GM18861 (cell line): ENCODE measurements around the gene TKTL1.

Experiments used
- ATAC-seq: cut with Tn5 transposase; IDR thresholded peaks from one replicate; pipeline ENCODE4 v1.9.1; 2021; ENCODE audit not compliant: unreplicated experiment

TKTL1 gene

DNA sequence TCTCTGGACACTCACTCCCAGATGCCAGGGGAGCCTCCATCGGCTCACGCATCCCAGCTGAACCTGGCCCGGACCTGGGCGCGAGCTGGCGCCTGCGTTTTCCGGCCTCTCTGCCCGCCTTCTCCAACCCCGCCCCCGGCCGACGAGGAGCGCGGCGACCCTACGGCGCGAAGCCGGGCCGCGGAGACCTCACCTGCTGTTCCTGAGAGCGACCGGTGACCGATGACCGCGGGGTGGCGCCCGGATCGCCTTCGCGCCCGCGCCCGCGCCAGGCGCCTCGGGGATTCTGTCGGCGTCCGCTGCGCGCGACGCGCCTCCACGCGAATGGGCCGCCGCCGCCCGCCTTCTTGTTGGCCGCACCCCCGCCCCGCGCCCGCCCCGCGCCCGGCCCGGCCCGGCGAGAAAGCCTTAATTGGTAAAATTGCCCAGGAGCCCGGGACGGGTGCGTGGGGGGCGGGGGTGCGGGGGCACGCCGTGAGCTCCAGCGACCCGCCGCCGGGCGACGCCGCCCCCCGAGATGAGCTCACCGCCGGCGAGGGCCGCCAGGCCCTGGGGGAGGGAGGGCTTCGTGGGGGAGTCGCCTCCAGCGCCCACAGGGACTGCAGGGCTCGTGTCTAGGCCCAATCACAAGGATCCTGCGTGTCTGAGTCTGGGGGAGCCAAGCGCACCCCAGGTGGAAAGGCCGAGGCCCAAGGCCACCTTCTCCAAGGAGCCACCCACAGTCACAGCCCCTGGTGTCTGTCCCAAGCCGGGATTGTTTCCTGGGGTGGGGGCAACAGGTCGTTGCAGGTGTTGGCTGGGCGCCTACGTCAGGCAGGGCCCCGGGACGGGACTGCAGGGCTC, 78.9 kb downstream of the TKTL1 start, which contains the start of gene FLNA:
TSS of gene FLNA (minus strand) at position 322 of the 843 bp plus-strand sequence. CDS start 3,389 bp downstream, outside the sequence.
- ATAC-seq, result no peak

- no peak for ATAC-seq
These were observed 79.5 kb downstream of the TKTL1 start for GRCh38 chrX:154375156-154375504.

DNA sequence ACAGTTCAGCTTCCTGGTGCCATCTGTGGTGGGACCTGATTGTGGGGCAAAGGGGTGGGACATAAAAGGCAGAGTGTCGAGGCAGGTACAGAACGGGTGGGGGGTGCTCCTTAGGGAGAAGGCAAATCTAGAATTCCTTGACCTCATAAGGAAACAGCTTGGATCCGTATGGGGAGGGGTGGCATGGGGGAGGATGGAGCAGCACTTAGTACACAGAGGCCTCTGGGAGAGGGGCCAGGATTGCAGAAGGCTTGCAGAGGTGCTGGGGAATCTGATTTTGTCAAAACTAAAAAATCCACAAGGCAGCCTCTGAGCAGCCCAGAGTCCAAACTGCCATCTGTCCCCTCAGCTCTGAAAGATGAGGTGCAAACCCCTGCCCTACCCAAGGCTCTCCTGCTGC, 81.2 kb downstream of the TKTL1 start:
- ATAC-seq, result no peak

DNA sequence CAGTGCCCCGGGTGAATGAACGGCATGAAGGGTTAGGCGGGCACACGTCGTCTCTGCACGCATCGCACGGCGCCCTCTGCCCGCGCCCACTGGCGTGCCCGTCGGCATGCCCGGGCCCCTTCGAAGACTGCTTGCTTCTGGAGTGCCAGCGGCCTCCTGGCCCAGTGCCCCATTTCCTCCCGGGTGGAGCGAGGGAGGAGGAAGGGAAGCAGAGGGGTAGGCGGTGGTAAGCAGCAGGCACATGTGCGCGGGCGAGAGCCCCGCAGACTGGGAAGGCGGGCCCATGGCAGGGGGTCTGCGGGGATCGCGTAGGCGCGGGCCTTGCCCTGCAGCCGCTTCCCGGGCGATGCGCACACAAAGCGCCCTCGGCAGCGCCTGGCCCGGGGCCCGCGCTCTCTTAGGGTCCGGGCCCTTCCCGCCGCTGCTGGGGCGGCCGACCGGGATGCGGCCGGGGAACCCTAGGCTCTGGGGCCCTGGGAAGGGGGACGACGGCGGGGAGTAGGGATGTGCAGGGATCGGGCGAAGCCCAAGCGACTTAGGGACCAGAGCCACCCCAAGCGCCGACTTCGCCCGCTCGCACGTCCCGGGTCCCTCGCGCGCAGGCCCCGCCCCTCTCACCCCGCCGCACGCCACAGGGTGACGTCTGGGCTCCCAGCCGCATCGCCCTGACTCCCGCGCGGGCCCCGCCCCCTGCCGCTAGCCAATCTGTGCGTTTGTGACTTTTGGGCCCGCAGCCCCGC, 82.6 kb downstream of the TKTL1 start:
- no peak for ATAC-seq

DNA sequence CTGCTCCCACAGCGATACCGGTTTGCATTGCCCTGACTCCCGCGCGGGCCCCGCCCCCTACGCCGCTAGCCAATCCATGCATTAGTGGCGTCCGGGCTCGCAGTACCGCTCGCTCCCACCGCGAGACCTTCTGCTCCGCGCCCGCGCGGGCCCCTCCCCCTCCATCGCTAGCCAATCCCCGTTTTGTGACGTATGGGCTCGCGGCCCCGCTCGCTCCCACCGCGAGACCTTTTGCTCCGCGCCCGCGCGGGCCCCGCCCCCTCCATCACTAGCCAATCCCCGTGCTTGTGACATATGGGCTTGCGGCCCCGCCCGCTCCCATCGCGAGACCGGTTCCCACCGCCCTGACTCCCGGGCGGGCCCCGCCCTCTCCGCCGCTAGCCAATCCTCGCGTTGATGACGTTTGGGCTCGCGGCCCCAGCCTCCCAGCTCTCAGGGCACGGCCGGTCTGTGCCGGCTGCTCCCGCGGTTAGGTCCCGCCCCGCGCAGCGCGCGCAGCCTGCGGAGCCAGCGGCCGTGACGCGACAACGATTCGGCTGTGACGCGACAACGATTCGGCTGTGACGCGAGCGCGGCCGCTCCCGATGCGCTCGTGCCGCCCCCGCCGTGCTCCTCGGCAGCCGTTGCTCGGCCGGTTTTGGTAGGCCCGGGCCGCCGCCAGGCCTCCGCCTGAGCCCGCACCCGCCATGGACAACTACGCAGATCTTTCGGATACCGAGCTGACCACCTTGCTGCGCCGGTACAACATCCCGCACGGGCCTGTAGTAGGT, 83.4 kb downstream of the TKTL1 start, which contains the start of gene EMD:
TSS of gene EMD (plus strand) at position 497 of the 770 bp plus-strand sequence. CDS start at position 687, 190 bp downstream.
- ATAC-seq, result peak; percentile 76

GRCh38 chrX:154379569-154379951, 84.0 kb downstream of the TKTL1 start:
- no peak for ATAC-seq
